ENCODE measurements around the gene GNG11.

Gene GNG11

DNA sequence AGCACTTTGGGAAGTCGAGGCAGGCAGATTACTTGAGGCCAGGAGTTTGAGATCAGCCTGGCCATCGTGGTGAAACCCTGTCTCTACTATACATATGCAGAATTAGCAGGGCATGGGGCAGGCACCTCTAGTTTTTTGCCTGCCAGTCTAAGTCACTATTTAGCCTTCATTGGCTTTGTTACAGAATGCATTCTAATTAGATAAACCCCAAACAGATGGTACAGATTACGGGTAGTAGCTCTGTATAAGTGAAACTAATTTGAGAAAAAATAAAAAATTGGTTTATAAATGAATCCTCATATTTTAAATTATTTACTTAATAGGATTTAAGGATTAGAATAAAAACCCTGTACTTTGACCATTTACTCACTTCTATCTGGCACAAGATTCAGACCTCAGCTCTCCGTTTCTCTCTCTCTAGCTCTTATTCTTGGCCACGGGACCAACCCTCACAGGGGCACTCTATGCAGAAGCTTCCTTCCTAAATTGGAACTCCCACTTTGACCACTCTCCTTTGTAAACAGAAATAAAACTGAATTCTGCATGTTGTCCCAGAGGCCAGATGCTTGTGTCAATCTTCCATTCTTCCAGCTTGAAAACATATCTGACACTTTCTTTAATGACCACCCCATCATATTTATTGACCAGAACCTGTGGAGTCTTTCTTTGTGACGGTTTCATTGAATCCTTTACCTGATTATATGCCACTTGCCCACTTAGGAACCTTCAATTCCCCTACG lies 55.8 kb downstream of the GNG11 start:
- no peak for TF ChIP-seq POLR2A (IDR thresholded peaks at IDR 0.05; ENCODE audit: low read length)
- no peak for TF ChIP-seq GATA1 (IDR thresholded peaks at IDR 0.05; ENCODE audit: low read depth, low read length)
- DNase-seq: no peak

All from erythroblast (primary cell).